GM21423 (cell line): ENCODE measurements around the gene MYBPHL.

Experiments
- ATAC-seq: cut with Tn5 transposase; IDR thresholded peaks from one replicate; pipeline ENCODE4 v1.9.1; 2021; ENCODE audit warnings: mild to moderate bottlenecking, moderate library complexity; ENCODE audit not compliant: unreplicated experiment

Gene MYBPHL

GRCh38 chr1:109306832-109307273 is at the start of gene MYBPHL:
Gene MYBPHL, minus strand, starts transcription at chr1:109307011. Its CDS starts 20 bp downstream, at chr1:109306991.
- ATAC-seq = no peak

- ATAC-seq = no peak
These were observed 49.7 kb upstream of the MYBPHL start for GRCh38 chr1:109356505-109356904.

- ATAC-seq = no peak
These were observed 48.1 kb upstream of the MYBPHL start for GRCh38 chr1:109354929-109355328.

GRCh38 chr1:109351457-109351856 is 44.6 kb upstream of the MYBPHL start:
- no peak for ATAC-seq

GRCh38 chr1:109350655-109351054 is 43.8 kb upstream of the MYBPHL start:
- no peak for ATAC-seq

- no peak for ATAC-seq
These were observed 43.4 kb upstream of the MYBPHL start for GRCh38 chr1:109350182-109350581.

GRCh38 chr1:109347511-109347910 is 40.7 kb upstream of the MYBPHL start:
- no peak for ATAC-seq

- no peak for ATAC-seq
These were observed 35.4 kb upstream of the MYBPHL start for GRCh38 chr1:109341944-109342930.

GRCh38 chr1:109338608-109339007 is 31.8 kb upstream of the MYBPHL start:
- ATAC-seq = no peak

GRCh38 chr1:109338091-109338490 is 31.3 kb upstream of the MYBPHL start:
- no peak for ATAC-seq

- ATAC-seq = no peak
These were observed 28.3 kb upstream of the MYBPHL start for GRCh38 chr1:109335091-109335490.

GRCh38 chr1:109331113-109331512 is 24.3 kb upstream of the MYBPHL start:
- no peak for ATAC-seq

GRCh38 chr1:109327285-109327684 is 20.5 kb upstream of the MYBPHL start:
- ATAC-seq = no peak

- no peak for ATAC-seq
These were observed 16.2 kb upstream of the MYBPHL start for GRCh38 chr1:109322974-109323373.

GRCh38 chr1:109319114-109319513 is 12.3 kb upstream of the MYBPHL start:
- ATAC-seq = no peak

- no peak for ATAC-seq
These were observed 9.7 kb upstream of the MYBPHL start for GRCh38 chr1:109316506-109316905.

- ATAC-seq = no peak
These were observed 8.5 kb upstream of the MYBPHL start for GRCh38 chr1:109315288-109315687.

GRCh38 chr1:109314795-109315194 is 8.0 kb upstream of the MYBPHL start:
- ATAC-seq = no peak

- ATAC-seq = no peak
These were observed 6.4 kb upstream of the MYBPHL start for GRCh38 chr1:109312978-109313775.

GRCh38 chr1:109312246-109312645 is 5.4 kb upstream of the MYBPHL start:
- ATAC-seq = no peak

GRCh38 chr1:109309347-109309746 is 2.5 kb upstream of the MYBPHL start:
- ATAC-seq = no peak
